ENCODE data around the gene LYRM7. TPM values are rescaled to one million over a fixed set of nuclear protein-coding genes. Genes with fewer than 3 reads are reported as not detected.
A peak's percentile ranks its signal among the peaks of the same experiment; 100 is the strongest.

The LYRM7 gene
- total RNA-seq, 4 donors from 2014 or later, result 7.0 to 10.4 (median 8.0) TPM

GRCh38 chr5:131160134-131160533 lies 10.6 kb upstream of the LYRM7 start:
- Histone ChIP-seq H3K27me3 (no peaks in the 10 kb centered on the region), H3K36me3 (peaks cover 50% of the 10 kb centered on the region), H3K27ac (no peak overlapping the region), H3K9me3 (no peaks in the 10 kb centered on the region), H3K4me3 (no peak overlapping the region), H3K4me1 (peaks cover 15% of the 10 kb centered on the region)
- 46% methylated on average over 2 of the region's 2 CpGs for WGBS
- DNase-seq (ENCODE audit: low spot score in 2 of 2), result no peak
- TF ChIP-seq POLR2AphosphoS5 (IDR thresholded peaks at IDR 0.05) (no peak), POLR2A (IDR thresholded peaks at IDR 0.05) (no peak), EP300 (IDR thresholded peaks at IDR 0.05) (no peak), CTCF (IDR thresholded peaks at IDR 0.05) (no peak)

DNA sequence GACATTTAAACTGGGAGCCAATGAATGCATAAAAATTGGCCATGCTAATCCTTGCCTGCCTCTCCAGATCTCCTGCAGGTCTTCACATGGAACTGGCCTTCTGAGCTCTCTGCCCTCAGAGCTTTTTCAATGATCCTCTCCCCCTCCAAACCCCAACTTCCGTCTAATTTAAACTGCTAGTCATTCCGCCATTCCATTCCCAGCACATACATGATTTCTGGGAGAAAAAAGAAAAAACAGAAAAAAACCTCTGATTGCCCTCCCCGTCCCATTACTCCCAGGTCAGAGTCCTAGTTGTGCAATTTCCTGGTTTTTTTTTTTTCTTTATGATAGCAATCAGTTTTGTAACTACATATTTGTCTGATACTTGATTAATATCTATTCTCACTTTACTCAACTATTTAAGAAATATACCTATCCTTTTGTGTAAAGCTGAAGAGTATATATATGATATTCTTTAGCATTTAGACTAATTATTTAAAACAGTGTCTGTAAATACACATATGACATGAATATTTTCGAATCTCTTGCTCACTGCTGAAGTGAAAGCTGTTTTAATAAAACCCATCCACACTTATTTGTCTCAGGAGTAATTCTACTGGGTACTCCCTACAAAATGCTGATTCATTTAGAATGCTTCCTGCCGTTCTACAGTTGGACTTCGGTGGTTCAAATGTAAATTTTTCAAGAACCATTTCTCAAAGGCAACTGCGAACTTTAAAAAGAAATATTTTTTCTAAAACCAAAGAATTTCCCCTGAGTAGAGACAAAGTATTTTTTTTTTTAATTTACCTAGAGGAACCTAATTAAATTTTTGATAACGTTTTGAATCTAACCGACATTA lies 7.2 kb upstream of the LYRM7 start:
- no peak for DNase-seq (ENCODE audit: low spot score in 2 of 2)
- no peaks in the 10 kb centered on the region for H3K27me3 ChIP-seq
- WGBS, result 18% methylated on average over 9 of the region's 9 CpGs
- peaks cover 38% of the 10 kb centered on the region for H3K36me3 ChIP-seq
- peak overlapping the region; percentile 97 for H3K27ac ChIP-seq
- H3K9me3 ChIP-seq, result no peaks in the 10 kb centered on the region
- no peak for TF ChIP-seq POLR2A (IDR thresholded peaks at IDR 0.05)
- TF ChIP-seq EP300 (IDR thresholded peaks at IDR 0.05), result no peak
- peaks cover 22% of the 10 kb centered on the region for H3K4me1 ChIP-seq
- peak overlapping the region; percentile 87 for H3K4me3 ChIP-seq

DNA sequence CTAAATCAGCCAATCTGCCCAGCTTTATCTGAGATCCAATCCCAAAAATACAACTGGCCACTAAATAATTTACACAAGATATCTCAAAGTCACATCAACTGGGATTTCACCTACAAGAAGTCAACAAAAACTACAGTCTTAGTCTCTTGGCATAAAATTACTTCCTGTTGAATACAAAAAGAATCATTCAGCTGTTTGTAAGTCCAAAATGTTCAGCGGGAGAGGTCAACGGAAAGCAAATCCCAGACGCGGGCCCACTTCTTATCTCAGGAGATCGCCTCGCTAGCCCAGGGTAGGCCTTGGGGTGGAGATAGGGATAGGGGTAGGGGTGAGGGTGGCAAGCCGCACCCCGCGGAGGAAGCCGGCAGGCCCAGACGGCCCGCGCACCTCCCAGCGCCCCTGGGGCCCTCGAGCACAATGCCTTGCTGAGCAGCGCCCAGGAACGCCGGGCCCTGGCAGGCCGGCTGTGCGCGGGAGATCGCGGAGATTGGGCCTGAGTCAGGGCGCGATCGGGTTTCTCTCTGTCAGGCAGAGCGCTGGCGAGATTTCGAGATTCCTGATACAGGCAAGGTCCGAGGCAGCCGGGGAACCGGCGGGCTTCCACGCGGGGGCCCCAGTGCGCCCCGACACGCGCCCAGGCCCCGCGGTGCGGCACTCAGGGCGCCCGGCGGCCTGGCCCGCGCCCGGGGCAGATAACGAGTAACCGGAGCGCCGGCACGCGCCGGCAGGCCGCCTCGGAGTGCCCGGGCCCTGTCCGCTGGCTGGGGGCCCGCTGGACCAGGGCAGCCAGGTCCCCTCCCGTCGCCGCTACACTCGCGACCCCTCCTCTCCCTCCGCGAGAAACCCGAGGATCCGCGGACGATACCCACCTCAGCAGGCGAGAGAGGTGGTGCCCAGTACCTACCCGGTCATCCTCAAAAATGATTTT lies 6.3 kb upstream of the LYRM7 start:
- 1% methylated on average over 9 of the region's 73 CpGs for WGBS
- H3K27ac ChIP-seq, result peak overlapping the region; percentile 97
- TF ChIP-seq POLR2A (IDR thresholded peaks at IDR 0.05), result peak in 1 of 2 donors; percentile 33
- TF ChIP-seq POLR2AphosphoS5 (IDR thresholded peaks at IDR 0.05), result peak in 1 of 3 donors; percentile 72
- TF ChIP-seq EP300 (IDR thresholded peaks at IDR 0.05), result no peak

GRCh38 chr5:131165119-131165727 lies 5.5 kb upstream of the LYRM7 start, which contains the start of gene HINT1:
Gene HINT1 (minus strand): TSS chr5:131165256. CDS start chr5:131165205, 51 bp downstream.
- Histone ChIP-seq H3K9me3 (no peaks in the 10 kb centered on the region), H3K27ac (peak within 1 kb of the TSS; percentile 97), H3K4me3 (peak within 1 kb of the TSS; percentile 87), H3K4me1 (peaks cover 28% of the 10 kb centered on the region), H3K36me3 (peaks cover 25% of the 10 kb centered on the region), H3K27me3 (no peaks in the 10 kb centered on the region)
- TF ChIP-seq POLR2AphosphoS5 (IDR thresholded peaks at IDR 0.05) (peak in 2 of 3 donors; percentile 59 to 69), EP300 (IDR thresholded peaks at IDR 0.05) (peak; percentile 11), POLR2A (IDR thresholded peaks at IDR 0.05) (peak in 1 of 2 donors; percentile 78), CTCF (IDR thresholded peaks at IDR 0.05) (no peak)
- DNase-seq (ENCODE audit: low spot score in 2 of 2), result peak; percentile 91 to 92
- WGBS, result under 1% methylated on average over 20 of the region's 33 CpGs

More for the DNA sequence above, 6.3 kb upstream of the LYRM7 start:
- Histone ChIP-seq H3K36me3 (peaks cover 33% of the 10 kb centered on the region), H3K9me3 (no peaks in the 10 kb centered on the region), H3K27me3 (no peaks in the 10 kb centered on the region), H3K4me1 (peaks cover 22% of the 10 kb centered on the region), H3K4me3 (peak overlapping the region; percentile 87)
- DNase-seq (ENCODE audit: low spot score in 2 of 2), result peak; percentile 76 to 81

DNA sequence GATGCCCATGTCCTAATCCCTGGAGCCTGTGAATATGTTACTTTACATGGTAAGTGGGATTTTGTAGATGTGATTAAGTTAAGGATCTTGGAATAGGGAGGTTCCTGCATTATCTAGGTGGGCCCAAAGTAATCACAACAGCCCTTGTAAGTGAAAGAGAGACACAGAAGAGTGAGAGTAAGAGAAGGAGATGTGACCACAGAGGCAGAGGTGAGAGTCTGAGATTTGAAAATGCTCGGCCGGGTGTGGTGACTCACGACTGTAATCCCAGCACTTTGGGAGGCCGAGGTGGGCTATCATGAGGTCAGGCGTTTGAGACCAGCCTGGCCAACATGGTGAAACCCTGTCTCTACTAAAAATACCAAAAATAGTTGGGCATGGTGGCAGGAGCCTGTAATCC lies 3.1 kb upstream of the LYRM7 start:
- WGBS, result 95% methylated on average over 5 of the region's 5 CpGs
- Histone ChIP-seq H3K27ac (no peak overlapping the region), H3K27me3 (no peaks in the 10 kb centered on the region), H3K9me3 (no peaks in the 10 kb centered on the region), H3K4me3 (no peak overlapping the region), H3K4me1 (peaks cover 38% of the 10 kb centered on the region), H3K36me3 (peaks cover 2% of the 10 kb centered on the region)
- no peak for TF ChIP-seq CTCF (IDR thresholded peaks at IDR 0.05)
- TF ChIP-seq POLR2AphosphoS5 (IDR thresholded peaks at IDR 0.05), result no peak
- TF ChIP-seq EP300 (IDR thresholded peaks at IDR 0.05), result no peak
- TF ChIP-seq POLR2A (IDR thresholded peaks at IDR 0.05), result no peak
- DNase-seq (ENCODE audit: low spot score in 2 of 2), result no peak
